GM20431 (cell line): ENCODE results near the gene SLC22A31.

Source experiments
- in situ Hi-C: fragments of 300-500 bp; cut with MseI, MboI; formaldehyde crosslinking; loops from one replicate; pipeline ENCODE4 v1.15.0; 2020; ENCODE audit warnings: low sequenced_read_pairs; ENCODE audit not compliant: unreplicated experiment

Gene SLC22A31

GRCh38 chr16:89170346-89171215 is 29.8 kb downstream of the SLC22A31 start:
- in situ Hi-C loops: no loop called here

- in situ Hi-C loops: loop anchor here (10.0 kb wide), 1 partner anchor 235 kb away; no protein-coding TSS in a partner anchor
These were observed 30.6 kb downstream of the SLC22A31 start for GRCh38 chr16:89169778-89170177.

- in situ Hi-C loops: loop anchor here (10.0 kb wide), 1 partner anchor 234 kb away; no protein-coding TSS in a partner anchor
These were observed 31.8 kb downstream of the SLC22A31 start for GRCh38 chr16:89168381-89169189.

- in situ Hi-C loops: loop anchor here (10.0 kb wide), 1 partner anchor 233 kb away; no protein-coding TSS in a partner anchor
These were observed 32.9 kb downstream of the SLC22A31 start for GRCh38 chr16:89167425-89167941.

GRCh38 chr16:89166696-89167424 is 33.5 kb downstream of the SLC22A31 start:
- in situ Hi-C loops: loop anchor here (10.0 kb wide), 1 partner anchor 232 kb away; no protein-coding TSS in a partner anchor

GRCh38 chr16:89165681-89165979 is 34.7 kb downstream of the SLC22A31 start:
- in situ Hi-C loops: loop anchor here (10.0 kb wide), 1 partner anchor 231 kb away; no protein-coding TSS in a partner anchor

GRCh38 chr16:89164847-89165680 is 35.3 kb downstream of the SLC22A31 start:
- in situ Hi-C loops: loop anchor here (10.0 kb wide), 1 partner anchor 230 kb away; no protein-coding TSS in a partner anchor

- in situ Hi-C loops: loop anchor here (10.0 kb wide), 1 partner anchor 230 kb away; no protein-coding TSS in a partner anchor
These were observed 35.9 kb downstream of the SLC22A31 start for GRCh38 chr16:89164436-89164835.

- in situ Hi-C loops: loop anchor here (10.0 kb wide), 1 partner anchor 228 kb away; no protein-coding TSS in a partner anchor
These were observed 37.0 kb downstream of the SLC22A31 start for GRCh38 chr16:89163297-89163696.

- in situ Hi-C loops: loop anchor here (10.0 kb wide), 1 partner anchor 227 kb away; no protein-coding TSS in a partner anchor
These were observed 38.3 kb downstream of the SLC22A31 start for GRCh38 chr16:89161763-89162713.

- in situ Hi-C loops: loop anchor here (10.0 kb wide), 1 partner anchor 226 kb away; no protein-coding TSS in a partner anchor
These were observed 39.2 kb downstream of the SLC22A31 start for GRCh38 chr16:89160977-89161701.

- in situ Hi-C loops: loop anchor here (10.0 kb wide), 1 partner anchor 225 kb away; no protein-coding TSS in a partner anchor
These were observed 40.4 kb downstream of the SLC22A31 start for GRCh38 chr16:89159850-89160354.

GRCh38 chr16:89159066-89159849 is 41.1 kb downstream of the SLC22A31 start:
- in situ Hi-C loops: no loop called here

GRCh38 chr16:89157778-89158177 is 42.6 kb downstream of the SLC22A31 start:
- in situ Hi-C loops: no loop called here

- in situ Hi-C loops: no loop called here
These were observed 43.3 kb downstream of the SLC22A31 start for GRCh38 chr16:89156740-89157645.
